Spinal cord (tissue), 10 donors: ENCODE results near the gene TTYH3. TPM values are rescaled to one million over a fixed set of nuclear protein-coding genes. Genes with fewer than 3 reads are reported as not detected.

Experiments
- DNase-seq, 6 donors: peaks; one replicate each; pipeline versions ENCODE4 v3.0.0 to v3.0.0-alpha.2; 2013 to 2015; ENCODE audit warnings: low spot score in 6 of 6, low read depth in 4 of 6
- H3K27ac ChIP-seq: one replicate; pipeline ENCODE4 v1.5.1; 2013; ENCODE audit warnings: low read depth, low read length, control low read depth
- H3K27me3 ChIP-seq: one replicate; pipeline ENCODE4 v1.6.1; 2013; ENCODE audit warnings: low read length; ENCODE audit not compliant: control insufficient read depth, insufficient read depth
- H3K36me3 ChIP-seq: one replicate; pipeline ENCODE4 v1.6.1; 2013; ENCODE audit warnings: low read length; ENCODE audit not compliant: control insufficient read depth, insufficient read depth
- H3K4me1 ChIP-seq: one replicate; pipeline ENCODE4 v1.6.1; 2013; ENCODE audit warnings: low read length; ENCODE audit not compliant: control insufficient read depth, insufficient read depth
- H3K4me3 ChIP-seq: one replicate; pipeline ENCODE4 v1.5.1; 2013; ENCODE audit warnings: low read depth, low read length, control low read depth
- H3K9me3 ChIP-seq: one replicate; pipeline ENCODE4 v1.6.1; 2013; ENCODE audit warnings: low read length; ENCODE audit not compliant: control insufficient read depth, insufficient read depth
- WGBS: methylation state at CpG from one replicate; pipeline ENCODE4 v1.1.5; 2013; ENCODE audit warnings: missing lambda C conversion rate; ENCODE audit not compliant: insufficient coverage; 5-methylcytosine and 5-hydroxymethylcytosine counted together
- polyA plus RNA-seq, 2 donors: library from polyadenylated mRNA; unstranded; fragments of 120-200 nt; gene quantifications; one replicate each; pipeline ENCODE4 v1.2.1, GENCODE V29; 2013; ENCODE audit not compliant: insufficient read length in 2 of 2
- total RNA-seq, 2 donors: library from RNA; depleted of rRNA in 1 of 2; stranded (reverse); fragments of 120-200 nt in 1 of 2; fragments of >200 nt in 1 of 2; gene quantifications; one replicate each; pipeline versions ENCODE4 v1.2.3 to v1.2.4, GENCODE V29; 2013 to 2014
- donor health status: healthy.

Gene TTYH3
- total and polyA plus RNA-seq, 4 donors = 26.1 to 218 (median 120) TPM

DNA sequence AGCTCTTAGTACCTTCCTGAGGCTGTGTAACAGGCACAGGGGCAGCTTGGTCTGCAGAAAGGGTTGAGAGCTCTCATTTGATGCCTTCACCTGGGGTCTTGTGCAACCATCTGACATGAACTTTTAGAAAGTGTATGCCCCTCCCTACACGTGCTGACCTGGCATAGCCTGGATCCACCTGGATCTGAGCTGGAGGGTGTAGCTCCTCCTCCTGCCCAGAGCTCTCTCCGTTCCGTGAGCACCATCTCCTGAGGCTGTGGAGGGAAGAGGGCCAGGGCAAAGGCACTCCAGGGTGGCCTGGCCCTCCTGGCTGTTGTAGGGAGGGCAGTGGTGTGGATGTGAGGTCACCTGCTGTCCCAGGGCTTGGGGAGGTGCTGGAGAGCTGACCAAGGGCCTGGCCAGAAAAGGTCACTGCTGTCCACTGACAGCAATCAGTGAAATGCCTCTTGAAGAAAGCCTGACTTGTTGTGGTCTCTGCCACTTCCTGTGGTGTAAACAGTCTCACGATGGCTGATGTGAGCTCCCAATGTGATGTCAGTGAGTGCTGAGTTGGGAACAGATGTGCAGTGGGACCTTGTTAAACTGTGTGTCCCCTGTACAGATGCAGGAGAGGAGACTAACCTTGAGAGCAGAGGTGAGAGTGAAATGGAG lies 79.2 kb downstream of the TTYH3 start:
- 72% methylated on average over 4 of the region's 4 CpGs for WGBS
- Histone ChIP-seq H3K9me3 (no peaks in the 10 kb centered on the region), H3K4me3 (no peak overlapping the region), H3K4me1 (peaks cover 28% of the 10 kb centered on the region), H3K27ac (no peak overlapping the region), H3K36me3 (peaks cover 77% of the 10 kb centered on the region), H3K27me3 (no peaks in the 10 kb centered on the region)
- DNase-seq = no peak

GRCh38 chr7:2711895-2712675 lies 80.3 kb downstream of the TTYH3 start:
- 88% methylated on average over 22 of the region's 25 CpGs for WGBS
- no peak for DNase-seq
- no peak overlapping the region for H3K27ac ChIP-seq
- H3K4me1 ChIP-seq = peaks cover 38% of the 10 kb centered on the region
- no peaks in the 10 kb centered on the region for H3K27me3 ChIP-seq
- no peak overlapping the region for H3K4me3 ChIP-seq
- H3K9me3 ChIP-seq = no peaks in the 10 kb centered on the region
- peaks cover 81% of the 10 kb centered on the region for H3K36me3 ChIP-seq

DNA sequence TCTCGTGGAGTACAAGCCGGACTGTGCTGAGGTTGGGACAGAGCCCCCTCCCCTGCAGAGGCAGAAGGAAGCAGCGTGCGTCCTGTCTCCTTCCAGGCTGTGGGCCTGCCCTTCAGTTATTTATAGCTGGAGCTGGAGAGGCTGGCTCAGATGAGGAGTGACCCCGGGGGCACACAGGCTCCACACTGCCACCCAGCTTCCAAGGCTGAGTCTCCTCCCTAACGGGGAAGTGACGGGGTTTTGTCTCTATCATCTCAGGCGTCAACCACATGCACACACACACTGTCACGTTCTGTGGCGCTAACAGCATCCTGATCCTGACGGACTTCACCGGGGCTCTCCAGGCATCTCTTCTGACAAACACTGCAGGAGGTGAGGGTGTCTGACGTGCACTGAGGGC lies 81.6 kb downstream of the TTYH3 start:
- no peak for DNase-seq
- Histone ChIP-seq H3K36me3 (peaks cover 88% of the 10 kb centered on the region), H3K4me3 (no peak overlapping the region), H3K9me3 (no peaks in the 10 kb centered on the region), H3K27me3 (no peaks in the 10 kb centered on the region), H3K4me1 (peaks cover 51% of the 10 kb centered on the region), H3K27ac (peak overlapping the region; percentile 47)
- 38% methylated on average over 10 of the region's 13 CpGs for WGBS

DNA sequence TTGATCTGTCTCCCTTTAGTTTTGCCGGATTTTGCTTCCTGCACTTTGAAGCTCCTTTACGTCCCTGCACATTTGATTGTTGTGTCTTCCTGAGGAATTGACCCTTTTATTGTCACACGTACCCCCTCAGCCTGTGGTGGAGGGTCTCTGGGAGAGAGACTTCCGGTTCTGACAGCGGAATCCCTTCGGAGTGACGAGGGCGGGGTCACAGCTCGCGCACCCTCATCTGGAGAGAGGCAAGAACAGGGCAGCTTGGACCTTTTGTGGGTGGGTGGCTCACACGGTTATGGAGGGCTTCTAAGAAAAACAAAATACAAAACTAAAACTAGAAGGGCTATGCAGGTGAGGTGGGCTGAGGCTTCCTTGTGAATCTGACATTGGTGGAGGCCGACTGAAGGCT lies 82.2 kb downstream of the TTYH3 start:
- Histone ChIP-seq H3K9me3 (no peaks in the 10 kb centered on the region), H3K4me3 (no peak overlapping the region), H3K27ac (peak overlapping the region; percentile 47), H3K36me3 (peaks cover 87% of the 10 kb centered on the region), H3K27me3 (no peaks in the 10 kb centered on the region), H3K4me1 (peaks cover 57% of the 10 kb centered on the region)
- no peak for DNase-seq
- WGBS = 86% methylated on average over 2 of the region's 12 CpGs

Other genes starting within 250 kb of the TTYH3 start
- gene CHST12, start 228.4 kb upstream of the TTYH3 start, total RNA-seq = 10 to 100 TPM in 1 of 2 donors, 1 to 10 TPM in 1; 3.6 to 12.1 TPM
- 10 to 100 TPM; 20.7 to 27.9 TPM for gene CHST12, start 228.4 kb upstream of the TTYH3 start, polyA plus RNA-seq
- not detected for gene GRIFIN, start 155.6 kb upstream of the TTYH3 start, total RNA-seq
- under 1 TPM in 1 of 2 donors, not detected in 1; 0.41 TPM for gene GRIFIN, start 155.6 kb upstream of the TTYH3 start, polyA plus RNA-seq
- gene LFNG, start 112.2 kb upstream of the TTYH3 start, total RNA-seq = 10 to 100 TPM; 16.7 to 24.8 TPM
- 10 to 100 TPM; 45.9 to 47.0 TPM for gene LFNG, start 112.2 kb upstream of the TTYH3 start, polyA plus RNA-seq
- gene BRAT1, start 76.5 kb upstream of the TTYH3 start, total RNA-seq = 10 to 100 TPM; 18.5 to 32.7 TPM
- gene BRAT1, start 76.5 kb upstream of the TTYH3 start, polyA plus RNA-seq = 10 to 100 TPM; 42.5 to 49.0 TPM
- gene IQCE, start 73.0 kb upstream of the TTYH3 start, total RNA-seq = 10 to 100 TPM; 13.5 to 23.9 TPM
- 10 to 100 TPM; 39.6 to 47.1 TPM for gene IQCE, start 73.0 kb upstream of the TTYH3 start, polyA plus RNA-seq
- gene AMZ1, start 56.2 kb downstream of the TTYH3 start, total RNA-seq = 1 to 10 TPM in 1 of 2 donors, under 1 TPM in 1; 0.83 to 2.3 TPM
- 1 to 10 TPM; 4.2 to 4.8 TPM for gene AMZ1, start 56.2 kb downstream of the TTYH3 start, polyA plus RNA-seq
- 10 to 100 TPM; 17.9 to 26.7 TPM for gene GNA12, start 212.3 kb downstream of the TTYH3 start, total RNA-seq
- 100 to 1,000 TPM; 103 to 125 TPM for gene GNA12, start 212.3 kb downstream of the TTYH3 start, polyA plus RNA-seq